ENCODE data around the gene LTBP1. TPM values are rescaled to one million over a fixed set of nuclear protein-coding genes. Genes with fewer than 3 reads are reported as not detected.
"Not testable (repeated sequence)": the region's sequence is repeated elsewhere in the genome, so short reads cannot be mapped to it uniquely, and the experiment has no call there.

LTBP1 gene, protein sequence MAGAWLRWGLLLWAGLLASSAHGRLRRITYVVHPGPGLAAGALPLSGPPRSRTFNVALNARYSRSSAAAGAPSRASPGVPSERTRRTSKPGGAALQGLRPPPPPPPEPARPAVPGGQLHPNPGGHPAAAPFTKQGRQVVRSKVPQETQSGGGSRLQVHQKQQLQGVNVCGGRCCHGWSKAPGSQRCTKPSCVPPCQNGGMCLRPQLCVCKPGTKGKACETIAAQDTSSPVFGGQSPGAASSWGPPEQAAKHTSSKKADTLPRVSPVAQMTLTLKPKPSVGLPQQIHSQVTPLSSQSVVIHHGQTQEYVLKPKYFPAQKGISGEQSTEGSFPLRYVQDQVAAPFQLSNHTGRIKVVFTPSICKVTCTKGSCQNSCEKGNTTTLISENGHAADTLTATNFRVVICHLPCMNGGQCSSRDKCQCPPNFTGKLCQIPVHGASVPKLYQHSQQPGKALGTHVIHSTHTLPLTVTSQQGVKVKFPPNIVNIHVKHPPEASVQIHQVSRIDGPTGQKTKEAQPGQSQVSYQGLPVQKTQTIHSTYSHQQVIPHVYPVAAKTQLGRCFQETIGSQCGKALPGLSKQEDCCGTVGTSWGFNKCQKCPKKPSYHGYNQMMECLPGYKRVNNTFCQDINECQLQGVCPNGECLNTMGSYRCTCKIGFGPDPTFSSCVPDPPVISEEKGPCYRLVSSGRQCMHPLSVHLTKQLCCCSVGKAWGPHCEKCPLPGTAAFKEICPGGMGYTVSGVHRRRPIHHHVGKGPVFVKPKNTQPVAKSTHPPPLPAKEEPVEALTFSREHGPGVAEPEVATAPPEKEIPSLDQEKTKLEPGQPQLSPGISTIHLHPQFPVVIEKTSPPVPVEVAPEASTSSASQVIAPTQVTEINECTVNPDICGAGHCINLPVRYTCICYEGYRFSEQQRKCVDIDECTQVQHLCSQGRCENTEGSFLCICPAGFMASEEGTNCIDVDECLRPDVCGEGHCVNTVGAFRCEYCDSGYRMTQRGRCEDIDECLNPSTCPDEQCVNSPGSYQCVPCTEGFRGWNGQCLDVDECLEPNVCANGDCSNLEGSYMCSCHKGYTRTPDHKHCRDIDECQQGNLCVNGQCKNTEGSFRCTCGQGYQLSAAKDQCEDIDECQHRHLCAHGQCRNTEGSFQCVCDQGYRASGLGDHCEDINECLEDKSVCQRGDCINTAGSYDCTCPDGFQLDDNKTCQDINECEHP (N-terminal part only)
- total RNA-seq: 21.6 and 36.1 TPM in 2 replicates

DNA sequence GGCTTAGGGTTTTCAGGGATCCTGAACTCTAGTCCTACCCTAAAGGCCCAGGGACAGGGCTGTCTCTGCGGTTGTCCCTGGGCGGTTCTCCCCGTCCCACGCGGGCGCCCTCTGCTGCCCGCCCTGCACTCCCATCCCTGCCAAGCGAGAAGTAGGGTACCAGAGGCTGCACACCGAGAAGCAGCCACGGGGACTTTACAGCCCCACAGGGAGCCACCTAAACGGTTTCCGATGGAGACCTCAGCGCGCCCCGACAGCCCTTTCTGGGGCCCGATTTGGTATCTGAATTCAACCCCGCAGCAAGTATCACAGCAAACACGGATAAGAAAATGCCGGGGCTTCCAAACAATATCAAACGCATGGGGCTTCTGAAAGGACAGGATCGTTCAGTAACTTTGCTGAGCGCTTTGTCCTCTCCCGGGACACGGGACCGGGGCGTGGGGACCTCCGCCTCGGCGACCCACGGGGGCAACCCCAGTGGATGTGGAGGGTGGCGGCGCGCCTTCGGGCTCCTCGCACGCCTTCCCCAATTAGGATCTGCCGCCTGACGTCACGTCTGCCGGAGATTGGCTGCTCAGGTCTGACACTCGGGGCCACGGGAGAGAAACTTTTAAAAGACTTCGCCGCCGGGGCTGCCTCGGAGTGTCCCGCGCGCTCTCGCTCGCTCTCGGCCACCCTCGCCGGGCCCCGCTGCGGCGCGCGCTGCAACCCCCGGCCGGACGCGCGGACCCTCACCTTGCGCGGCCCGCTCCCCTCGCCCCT lies at the start of gene LTBP1:
Gene LTBP1 (plus strand): TSS at position 640 of the 762 bp plus-strand sequence. CDS start 372 bp downstream, outside the sequence.
- DNase-seq (ENCODE audit: low read depth in 2 of 2): peak; percentile 84 to 86

DNA sequence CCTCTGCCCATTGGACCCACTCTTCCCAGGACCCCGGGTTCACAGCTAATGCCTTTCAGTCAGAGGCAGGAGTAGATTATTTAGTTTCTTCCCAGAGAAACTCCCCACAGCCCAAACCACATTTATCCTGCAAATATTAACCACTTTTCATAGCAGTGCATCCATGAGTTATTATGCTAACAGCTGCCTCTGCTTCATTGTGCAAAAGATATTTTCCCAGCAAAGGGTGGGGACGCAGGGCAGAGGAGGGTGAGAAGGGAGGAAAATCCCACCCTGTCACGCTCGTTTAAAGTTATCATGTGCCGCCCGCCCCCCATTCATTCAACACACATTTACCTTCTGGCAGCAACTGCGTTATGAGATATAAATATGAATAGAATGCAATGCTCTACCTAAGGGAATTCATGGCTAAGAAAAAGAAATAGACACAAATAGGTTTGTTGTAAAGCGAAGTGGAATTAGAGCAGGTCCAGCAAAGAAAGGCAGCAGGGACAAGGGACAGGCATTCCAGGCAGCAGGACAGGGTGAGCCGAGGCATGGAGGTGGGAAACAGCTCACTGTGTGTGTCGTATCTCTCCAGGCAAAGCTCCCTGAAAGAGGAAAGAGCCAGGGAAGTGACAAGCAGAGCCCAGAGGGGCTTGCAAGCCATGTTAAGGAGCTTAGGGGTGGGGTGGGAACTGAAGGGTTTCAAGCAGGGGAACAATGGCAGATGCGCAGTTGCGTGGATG lies 46.3 kb upstream of the LTBP1 start:
- DNase-seq (ENCODE audit: low read depth in 2 of 2): no peak

DNA sequence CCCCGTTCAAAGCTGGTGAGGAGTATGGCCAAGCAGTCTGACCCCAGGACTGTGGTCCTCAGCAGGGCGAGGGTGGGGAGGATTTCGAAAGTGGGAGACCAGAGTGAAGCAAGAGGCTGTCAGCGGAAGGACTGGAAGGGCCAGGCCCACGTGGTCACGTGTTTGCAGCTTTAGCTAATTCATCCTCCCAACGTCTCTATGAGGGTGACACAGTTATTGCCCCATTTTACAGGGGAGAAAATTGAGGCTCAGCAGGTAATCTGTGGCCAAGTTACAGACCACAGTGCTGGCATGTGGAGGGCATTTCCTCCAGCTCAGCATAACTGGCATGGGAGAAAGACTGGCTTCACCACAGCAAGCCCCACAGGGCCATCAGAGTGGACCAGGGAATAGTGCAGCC lies 45.4 kb upstream of the LTBP1 start:
- no peak for DNase-seq (ENCODE audit: low read depth in 2 of 2)

DNA sequence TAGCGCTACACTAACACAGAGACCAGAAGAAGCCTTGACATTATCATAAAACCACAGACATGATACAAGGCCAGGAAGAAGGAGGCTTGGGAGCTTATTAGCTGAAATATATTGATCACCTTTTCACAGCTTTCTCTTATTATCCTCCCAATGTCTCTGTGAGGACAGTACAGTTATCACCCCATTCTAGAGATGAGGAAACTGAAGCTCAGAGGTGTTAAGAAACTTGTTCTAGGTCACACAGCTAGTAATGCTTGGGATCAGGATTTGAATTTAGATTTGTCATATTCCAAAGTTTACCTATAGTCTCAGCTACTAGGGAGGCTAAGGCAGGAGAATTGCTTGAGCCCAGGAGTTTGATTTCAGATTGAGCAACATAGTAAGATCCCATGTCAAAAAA lies 44.6 kb upstream of the LTBP1 start:
- DNase-seq (ENCODE audit: low read depth in 2 of 2): no peak

DNA sequence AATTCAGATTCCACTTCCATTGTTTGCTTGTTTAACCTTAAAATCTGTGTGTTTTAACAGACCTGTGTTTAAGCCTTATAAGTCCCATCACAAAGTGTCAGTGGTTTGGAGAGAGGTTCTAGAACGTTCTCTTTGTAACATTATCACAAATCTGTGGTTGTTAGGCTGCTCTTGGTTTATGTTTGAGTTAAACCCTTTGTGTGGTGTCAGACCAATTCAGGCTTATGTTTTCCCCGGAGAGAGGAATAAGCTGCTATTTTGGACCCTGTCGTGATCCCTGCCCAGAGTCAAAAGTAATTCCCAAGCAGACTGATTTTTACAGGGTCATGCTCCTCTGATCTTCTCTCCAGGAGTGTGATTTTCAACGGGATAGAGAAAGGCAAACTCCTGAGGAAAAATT lies 43.8 kb upstream of the LTBP1 start:
- DNase-seq (ENCODE audit: low read depth in 2 of 2): no peak

DNA sequence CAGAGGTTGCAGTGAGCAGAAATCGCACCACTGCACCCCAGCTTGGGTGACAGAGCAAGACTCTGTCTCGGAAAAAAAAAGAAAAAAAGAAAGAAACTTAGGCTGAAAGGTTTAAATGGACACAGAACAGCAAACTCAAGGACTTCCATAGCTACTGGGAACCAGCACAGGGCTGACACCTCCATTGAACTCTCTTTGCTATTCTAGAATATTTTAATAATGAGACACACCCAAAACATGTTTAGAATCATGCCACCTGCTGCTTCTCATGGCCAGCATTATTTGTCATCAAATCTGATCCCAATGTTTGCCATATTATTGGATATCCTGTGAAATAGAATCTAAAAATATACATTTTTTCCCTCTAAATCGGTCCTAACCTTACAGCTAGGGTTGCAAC lies 42.7 kb upstream of the LTBP1 start:
- no peak for DNase-seq (ENCODE audit: low read depth in 2 of 2)

DNA sequence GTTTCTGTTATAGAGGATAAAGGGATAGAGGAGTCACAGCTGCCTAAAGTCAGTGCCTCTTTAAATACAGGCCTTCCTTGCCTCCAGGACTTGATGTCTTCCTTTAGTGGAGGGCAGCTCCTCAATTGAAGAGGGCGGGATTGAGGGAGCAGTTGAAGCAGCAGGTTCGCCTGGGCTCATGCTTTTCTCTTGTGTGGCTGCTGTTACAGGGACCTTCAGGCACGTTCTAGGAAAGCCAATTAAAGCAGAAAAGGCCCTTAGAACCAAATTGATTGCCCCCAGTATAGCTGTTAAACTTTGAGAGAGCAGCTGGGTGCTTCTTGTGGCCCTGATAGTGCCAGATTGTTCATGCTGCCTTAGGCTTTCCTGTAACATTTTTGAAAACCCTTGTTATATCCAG lies 42.0 kb upstream of the LTBP1 start:
- no peak for DNase-seq (ENCODE audit: low read depth in 2 of 2)

DNA sequence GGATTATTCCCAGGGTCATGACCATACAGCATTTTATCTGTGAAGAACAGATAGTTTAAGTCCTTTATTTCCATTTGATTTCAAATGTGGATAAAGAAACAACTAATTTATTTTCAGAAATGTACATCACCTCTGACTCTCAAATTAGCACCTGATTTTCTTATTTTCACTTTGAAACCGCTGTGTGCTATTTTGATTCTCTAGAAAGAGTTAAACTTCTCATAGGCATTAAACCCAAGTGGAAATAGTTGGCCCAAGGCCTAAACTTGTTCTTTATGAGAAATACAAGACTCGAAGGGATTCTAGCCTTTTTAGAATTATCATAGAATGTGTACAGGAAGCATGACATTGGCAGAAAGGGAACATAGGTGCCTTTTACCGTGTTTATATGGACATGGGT lies 41.5 kb upstream of the LTBP1 start:
- DNase-seq (ENCODE audit: low read depth in 2 of 2): no peak

DNA sequence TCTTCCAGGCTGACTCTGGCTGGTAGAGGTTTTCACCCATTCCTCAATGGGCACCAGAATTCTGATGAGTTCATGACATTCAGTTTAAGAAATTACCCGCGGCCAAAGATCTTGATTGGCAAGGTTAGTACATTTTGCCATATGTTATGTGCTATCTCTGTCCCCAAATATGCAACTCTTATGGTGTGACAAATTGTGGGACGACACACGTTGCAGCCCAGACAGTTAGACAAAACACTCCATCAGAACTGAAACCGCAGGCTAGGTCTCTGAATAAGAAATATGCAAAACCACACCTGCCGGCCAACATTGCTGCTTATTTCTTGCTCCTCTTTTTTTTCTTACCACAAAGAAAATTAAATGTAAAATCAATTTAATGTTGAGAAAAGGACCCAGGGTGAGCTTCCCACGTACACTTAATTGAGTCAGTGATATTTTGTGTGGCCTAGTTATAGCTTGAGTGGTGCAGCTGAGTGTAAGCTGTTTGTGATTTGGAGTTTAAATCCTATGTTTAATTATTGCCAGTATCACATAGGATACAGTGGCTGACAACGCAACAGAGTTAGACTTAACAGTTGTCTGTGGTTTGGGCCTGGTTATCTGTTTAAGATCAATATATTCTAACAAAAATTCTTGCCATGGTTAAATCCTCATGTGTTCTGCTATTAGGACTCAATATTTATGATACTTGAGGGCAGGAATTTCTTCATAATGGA lies 35.7 kb upstream of the LTBP1 start:
- no peak for DNase-seq (ENCODE audit: low read depth in 2 of 2)

DNA sequence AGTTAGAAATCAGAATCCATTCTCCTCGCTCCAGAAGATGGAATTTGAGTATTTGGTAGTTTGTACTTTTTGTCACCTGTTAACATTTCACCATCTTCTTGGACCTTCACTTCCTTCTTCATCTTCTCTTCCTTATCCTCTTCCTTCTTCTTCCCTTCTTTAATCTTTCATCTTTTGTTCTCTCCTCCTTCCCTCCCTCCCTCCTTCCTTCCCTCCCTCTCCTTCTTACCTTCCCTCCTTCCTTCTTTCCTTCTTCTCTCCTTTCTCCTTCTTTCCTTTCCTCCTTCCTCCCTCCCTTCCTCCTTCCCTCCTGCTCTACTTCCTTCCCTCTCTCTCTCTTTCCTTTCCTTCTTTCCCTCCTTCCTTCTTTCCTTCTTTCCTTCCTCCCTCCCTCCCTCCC lies 31.1 kb upstream of the LTBP1 start:
- no peak for DNase-seq (ENCODE audit: low read depth in 2 of 2)

DNA sequence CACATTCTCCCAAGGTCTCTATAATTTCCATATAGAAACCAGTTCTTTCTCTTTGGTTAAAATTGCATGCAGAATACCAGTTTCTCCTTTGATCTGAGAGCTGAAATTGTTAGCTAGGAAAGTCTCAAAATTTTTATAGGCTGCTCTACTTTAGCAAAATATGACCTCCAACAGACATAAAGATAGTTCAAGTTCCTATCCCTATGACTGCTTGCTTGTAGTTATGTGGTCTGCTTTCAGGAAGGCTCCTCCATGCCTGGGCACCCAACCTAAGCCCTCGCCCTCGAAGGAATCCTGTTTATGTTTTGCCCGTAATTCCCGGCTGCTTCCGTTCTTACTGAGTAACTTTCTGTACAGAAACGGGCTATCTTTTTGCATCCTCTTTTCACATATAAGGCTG lies 28.0 kb upstream of the LTBP1 start:
- DNase-seq (ENCODE audit: low read depth in 2 of 2): peak in 1 of 2 donors; percentile 12

DNA sequence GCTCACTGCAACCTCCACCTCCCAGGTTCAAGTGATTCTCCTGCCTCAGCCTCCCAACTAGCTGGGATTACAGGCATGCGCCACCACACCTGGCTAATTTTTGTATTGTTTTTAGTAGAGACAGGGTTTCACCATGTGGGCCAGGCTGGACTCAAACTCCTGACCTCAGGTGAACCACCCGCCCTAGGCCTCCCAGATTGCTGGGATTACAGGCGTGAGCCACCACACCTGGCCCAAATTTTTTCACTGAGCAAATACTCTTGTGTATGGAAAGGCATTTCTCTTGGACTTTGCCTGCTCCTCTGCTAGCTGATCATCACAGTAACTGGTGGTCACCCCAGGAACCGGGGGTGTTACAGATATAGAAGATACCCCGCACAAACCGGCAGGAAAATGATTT lies 26.9 kb upstream of the LTBP1 start:
- not testable (repeated sequence) for DNase-seq (ENCODE audit: low read depth in 2 of 2)

DNA sequence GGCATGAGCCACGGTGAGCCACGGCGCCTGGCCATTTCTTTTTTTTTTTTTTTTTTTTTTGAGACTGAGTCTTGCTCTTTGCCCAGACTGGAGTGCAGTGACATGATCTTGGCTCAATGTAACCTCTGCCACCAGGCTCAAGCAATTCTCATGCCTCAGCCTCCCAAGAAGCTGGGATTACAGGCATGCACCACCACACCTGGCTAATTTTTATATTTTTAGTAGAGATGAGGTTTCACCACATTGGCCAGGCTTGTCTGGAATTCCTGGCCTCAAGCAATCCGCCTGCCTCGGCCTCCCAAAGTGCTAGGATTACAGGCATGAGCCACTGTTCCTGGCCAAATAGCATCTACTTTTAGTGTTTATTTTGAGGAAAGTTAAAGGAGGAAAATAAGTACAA lies 25.3 kb upstream of the LTBP1 start:
- DNase-seq (ENCODE audit: low read depth in 2 of 2): not testable (repeated sequence)

DNA sequence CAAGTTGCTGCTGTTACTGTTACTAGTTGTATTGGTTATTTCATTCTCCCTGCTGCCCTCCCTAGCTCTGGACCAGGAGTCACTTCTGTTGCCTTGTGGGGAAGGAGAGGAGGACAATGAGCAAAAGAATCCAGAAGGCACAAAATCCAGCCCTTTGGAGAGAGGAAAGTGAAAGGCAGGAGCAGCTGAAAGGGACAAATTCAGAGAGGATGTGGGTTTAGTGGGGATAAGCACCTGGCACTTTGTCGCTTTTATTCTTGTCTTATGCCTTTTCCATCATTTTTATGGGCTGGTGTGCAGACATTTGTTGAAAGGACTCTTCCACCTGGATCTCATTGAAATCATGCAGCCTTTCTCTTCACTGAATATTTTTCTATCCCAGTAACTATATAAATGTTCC lies 24.3 kb upstream of the LTBP1 start:
- DNase-seq (ENCODE audit: low read depth in 2 of 2): no peak

DNA sequence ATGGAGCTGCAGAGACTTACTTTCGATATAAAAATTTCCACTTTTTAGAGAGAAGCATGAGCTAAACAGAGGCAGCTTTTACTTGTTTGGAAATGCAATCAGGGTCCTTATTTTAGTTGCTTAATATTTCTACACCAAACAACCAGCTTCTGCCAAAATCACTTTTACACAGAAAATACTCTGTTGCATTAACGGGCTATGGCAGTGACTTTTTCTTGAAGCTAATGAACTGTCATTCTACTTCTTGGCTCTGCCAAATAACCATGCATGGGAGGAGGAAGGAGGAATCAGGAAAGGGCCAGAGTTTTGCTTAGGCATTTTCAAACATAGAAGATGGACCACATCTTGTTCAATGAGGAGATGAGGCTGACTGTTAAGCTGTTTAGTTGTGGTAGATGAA lies 23.6 kb upstream of the LTBP1 start:
- no peak for DNase-seq (ENCODE audit: low read depth in 2 of 2)

DNA sequence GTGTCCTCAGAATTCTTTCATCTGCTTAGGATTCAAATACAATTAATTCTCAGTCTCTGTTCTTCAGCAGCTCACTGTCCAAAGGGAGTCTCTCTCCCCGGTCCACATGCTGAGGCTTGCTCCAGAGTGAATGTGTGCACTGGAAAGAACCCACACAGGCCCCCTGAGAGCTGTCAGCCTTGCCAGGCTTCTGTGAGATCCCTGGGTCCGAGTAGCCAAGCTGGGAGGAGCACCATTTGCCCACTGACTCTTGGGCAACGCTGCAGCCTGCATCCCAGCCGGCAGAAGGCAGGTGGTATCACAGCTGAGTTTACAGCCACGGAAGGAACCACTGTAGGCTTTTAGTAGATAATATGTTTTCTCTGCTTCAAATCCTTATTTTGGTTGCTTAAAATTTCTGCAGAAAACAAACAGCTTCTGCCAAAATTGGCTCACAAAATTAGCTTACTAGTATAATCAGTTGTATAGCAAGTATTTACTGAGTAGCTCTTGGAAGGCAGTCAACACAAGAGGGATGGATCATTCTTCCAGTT lies 21.4 kb upstream of the LTBP1 start:
- DNase-seq (ENCODE audit: low read depth in 2 of 2): no peak

DNA sequence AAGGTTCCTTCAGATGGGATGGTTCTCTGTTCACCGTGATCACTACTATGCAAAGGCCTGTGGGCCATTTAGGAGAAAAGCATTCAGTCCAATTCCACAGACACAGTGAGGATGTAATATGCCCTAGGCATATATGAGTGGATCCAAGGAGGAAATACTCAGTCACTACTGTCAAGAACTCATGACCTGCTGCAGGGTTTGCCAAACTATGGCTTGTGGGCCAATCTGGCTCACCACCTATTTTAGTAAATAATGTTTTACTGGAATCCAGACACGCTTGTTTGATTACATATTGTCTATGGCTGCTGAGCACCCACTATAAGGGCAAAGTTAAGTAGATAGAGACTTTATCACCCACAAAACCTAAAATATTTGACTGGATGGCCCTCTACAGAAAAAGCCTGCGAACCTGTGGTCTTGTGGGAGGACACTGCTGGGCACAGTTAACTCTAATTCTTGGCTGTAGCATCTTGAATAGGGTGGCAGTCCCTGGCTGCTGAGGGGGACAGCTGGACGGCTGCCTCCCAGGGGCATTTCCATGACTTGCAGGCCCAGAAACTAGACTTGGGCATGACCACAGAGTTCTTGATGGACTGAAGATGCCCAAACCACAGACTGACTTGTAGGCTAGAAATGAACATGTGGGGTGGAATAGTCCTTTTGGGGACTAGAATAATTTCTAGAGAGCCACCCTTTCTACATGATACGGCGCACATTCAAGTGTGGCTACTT lies 20.6 kb upstream of the LTBP1 start:
- DNase-seq (ENCODE audit: low read depth in 2 of 2): peak in 1 of 2 donors; percentile 67

DNA sequence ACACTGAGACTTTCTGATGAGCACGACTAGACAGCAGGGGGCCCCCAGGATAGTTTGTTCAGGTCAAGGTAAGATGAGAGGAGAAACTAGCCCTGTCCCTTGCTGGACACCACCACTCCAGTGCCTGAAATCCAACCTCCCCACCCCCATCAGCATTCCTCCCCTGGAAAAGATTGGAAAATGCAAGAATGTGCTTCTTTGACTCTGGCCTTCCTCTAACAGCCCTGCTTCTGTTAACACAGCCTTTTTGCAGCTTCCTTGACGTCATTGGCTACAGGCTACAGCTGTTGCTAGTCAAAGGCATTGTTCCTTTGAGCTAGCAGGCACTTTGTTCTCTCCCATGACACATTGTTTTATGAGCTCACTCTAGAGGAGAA lies 20.1 kb upstream of the LTBP1 start:
- DNase-seq (ENCODE audit: low read depth in 2 of 2): peak; percentile 92 to 94

DNA sequence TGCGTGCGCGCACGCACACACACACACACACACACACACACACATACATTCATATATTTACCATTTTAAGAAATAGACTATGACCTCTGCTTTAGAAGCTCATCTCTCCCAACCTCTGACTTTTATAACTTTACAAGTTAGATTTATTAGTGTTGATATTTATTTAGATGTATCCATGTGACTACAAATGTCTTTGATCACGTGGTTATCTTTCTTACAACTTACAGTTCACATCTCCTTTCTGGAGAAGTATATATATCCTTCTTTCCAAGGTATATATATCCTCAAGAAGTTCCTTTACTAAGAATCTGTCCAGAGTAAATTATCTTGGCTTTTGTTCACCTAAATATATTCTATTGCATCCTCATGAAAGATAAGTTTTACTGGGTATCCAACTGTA lies 16.3 kb upstream of the LTBP1 start:
- DNase-seq (ENCODE audit: low read depth in 2 of 2): no peak

Data from lung microvascular endothelial cell (primary cell).